ENCODE results near the gene SGCG.

GRCh38 chr13:23347601-23348000 is 166.8 kb downstream of the SGCG start:
- TF ChIP-seq POLR2A (IDR thresholded peaks at IDR 0.05) (no peak), CTCF (IDR thresholded peaks at IDR 0.05) (no peak), EP300 (IDR thresholded peaks at IDR 0.05) (no peak), POLR2AphosphoS5 (IDR thresholded peaks at IDR 0.05) (no peak)

Data from sigmoid colon (tissue), 4 donors.